HepG2 (cell line): ENCODE measurements around the gene TFDP1. TPM values are rescaled to one million over a fixed set of nuclear protein-coding genes. Genes with fewer than 3 reads are reported as not detected.
"Not testable (repeated sequence)": the region's sequence is repeated elsewhere in the genome, so short reads cannot be mapped to it uniquely, and the experiment has no call there.

ENCODE experiments used
- ATAC-seq: fragments of 200-7000 bp; cut with Tn5 transposase; 3 replicates; pipeline ENCODE4 v1.9.1; 2020; ENCODE audit warnings: mild to moderate bottlenecking, moderate library complexity
- BruUV-seq: library from RNA; stranded (reverse); fragments of 400-500 nt; replicated peaks from 2 replicates; lab custom pipeline; 2021; lab: Mats Ljungman, UMichigan
- CTCF ChIA-PET: fragments of 300-600 bp; formaldehyde crosslinking; extraction: SDS; loops from one replicate; lab custom pipeline; 2021; ENCODE audit warnings: low total read pairs, inconsistent platforms, low intra/inter-chr PET ratio; lab: Yijun Ruan, JAX
- POLR2A ChIA-PET: fragments of 350-600 bp; sonication (Branson Sonifier 250); formaldehyde crosslinking; loops from one replicate; lab custom pipeline; 2020; ENCODE audit warnings: antibody characterized with exemption, inconsistent platforms; lab: Yijun Ruan, JAX
- DNase-seq: peaks from one replicate; pipeline ENCODE4 v3.0.0-alpha.2; 2015; ENCODE audit warnings: low spot score
- FAIRE-seq: peaks from 3 replicates; lab custom pipeline; 2011; peaks lifted over from hg19 to GRCh38; lab: Jason Lieb, UNC
- H2AFZ ChIP-seq: one replicate; pipeline ENCODE4 v1.6.1; 2011; ENCODE audit warnings: low read length, inconsistent platforms
- H3K27ac ChIP-seq: fragments of 300-600 bp; 3 replicates; pipeline ENCODE4 v1.8.0; 2011; ENCODE audit warnings: mixed run types, mild to moderate bottlenecking, mixed read lengths, low read length, inconsistent platforms; ENCODE audit not compliant: insufficient read depth; ENCODE audit errors: extremely low read length
- H3K27me3 ChIP-seq, 2 experiments: fragments of 200-600 bp in 1 of 2; 2 replicates in 1 of 2; 3 replicates in 1 of 2; pipeline versions ENCODE4 v1.6.0 to v1.8.0; 2011; ENCODE audit warnings: low read length in 2 of 2, mild to moderate bottlenecking in 2 of 2, moderate library complexity in 2 of 2, inconsistent platforms in 1 of 2; ENCODE audit not compliant: insufficient read depth in 2 of 2, control insufficient read depth in 1 of 2
- H3K36me3 ChIP-seq, 2 experiments: fragments of 200-600 bp in 1 of 2; replicated peaks in 1 of 2; 2 replicates in 1 of 2; 3 replicates in 1 of 2; pipeline versions ENCODE4 v1.5.1 to v1.8.0; 2011; ENCODE audit warnings: low read length in 2 of 2, inconsistent platforms in 1 of 2; ENCODE audit not compliant: insufficient read depth in 2 of 2, control insufficient read depth in 1 of 2
- H3K4me1 ChIP-seq: 2 replicates; pipeline ENCODE4 v1.5.1; 2012; ENCODE audit warnings: low read length, inconsistent platforms; ENCODE audit not compliant: insufficient read depth
- H3K4me2 ChIP-seq: 2 replicates; pipeline ENCODE4 v1.6.0; 2011; ENCODE audit warnings: low read depth, low read length, inconsistent platforms
- H3K4me3 ChIP-seq, 3 experiments: fragments of 200-600 bp in 1 of 3; sonication (generic), shearing (Covaris generic) in 1 of 3; replicated peaks in 1 of 3; 2 replicates each; pipeline ENCODE4 v1.5.1; 2011 to 2016; ENCODE audit warnings: low read length in 3 of 3, inconsistent platforms in 2 of 3, low read depth in 2 of 3, mild to moderate bottlenecking in 2 of 3, control low read depth in 1 of 3, mixed read lengths in 1 of 3; ENCODE audit not compliant: insufficient read depth in 1 of 3
- H3K79me2 ChIP-seq: one replicate; pipeline ENCODE4 v1.6.1; 2011; ENCODE audit warnings: low read length, inconsistent platforms; ENCODE audit not compliant: insufficient read depth
- H3K9ac ChIP-seq: 2 replicates; pipeline ENCODE4 v1.6.0; 2011; ENCODE audit warnings: mild to moderate bottlenecking, low read depth, low read length, inconsistent platforms; ENCODE audit not compliant: insufficient read depth
- H3K9me3 ChIP-seq: 2 replicates; pipeline ENCODE4 v1.5.1; 2012; ENCODE audit warnings: mild to moderate bottlenecking, low read length
- H4K20me1 ChIP-seq: 2 replicates; pipeline ENCODE4 v1.6.0; 2011; ENCODE audit warnings: inconsistent platforms, mild to moderate bottlenecking, low read length, moderate library complexity; ENCODE audit not compliant: insufficient read depth
- MXI1 ChIP-seq: IDR thresholded peaks from 3 replicates; pipeline ENCODE4 v1.6.1; 2012; ENCODE audit warnings: low read depth, low read length, inconsistent platforms, borderline replicate concordance
- MYNN ChIP-seq: sonication (generic); formaldehyde crosslinking; IDR thresholded peaks from 2 replicates; pipeline ENCODE4 v1.4.0; 2020; ENCODE audit warnings: mild to moderate bottlenecking, low read depth, missing genetic modification reagents
- SP5 ChIP-seq: IDR thresholded peaks from 2 replicates; pipeline ENCODE4 v1.6.1; 2016; ENCODE audit warnings: low read depth, borderline replicate concordance
- ZNF282 ChIP-seq: fragments of 450-650 bp; IDR thresholded peaks from 2 replicates; pipeline ENCODE4 v1.6.1; 2018; ENCODE audit not compliant: partially characterized antibody
- ZNF331 ChIP-seq: sonication (generic); formaldehyde crosslinking; IDR thresholded peaks from 2 replicates; pipeline ENCODE4 v1.4.0; 2020; ENCODE audit warnings: missing genetic modification reagents
- ZNF510 ChIP-seq: sonication (generic); formaldehyde crosslinking; IDR thresholded peaks from 2 replicates; pipeline ENCODE4 v1.4.0; 2020; ENCODE audit warnings: low read depth, mild to moderate bottlenecking, missing genetic modification reagents
- ZNF674 ChIP-seq: sonication (generic); formaldehyde crosslinking; IDR thresholded peaks from 2 replicates; pipeline ENCODE4 v1.5.0; 2020; ENCODE audit warnings: low read depth, mild to moderate bottlenecking, missing genetic modification reagents
- WGBS: methylation state at CpG from one replicate; pipeline ENCODE4 v1.1.6; 2017; ENCODE audit warnings: low lambda C conversion rate; 5-methylcytosine and 5-hydroxymethylcytosine counted together
- in situ Hi-C: cut with HindIII; loops from 2 replicates; pipeline ENCODE4 v1.10.0; 2017; ENCODE audit warnings: low pct_unique_long_range_greater_than_20kb; ENCODE audit not compliant: extremely low pct_ligation_motif_present
- intact Hi-C: fragments of 100-400 bp; cut with micrococcal nuclease; formaldehyde crosslinking; loops from one replicate; pipeline ENCODE4 v1.10.0; 2022; ENCODE audit not compliant: unreplicated experiment
- polyA plus RNA-seq, 8 experiments: library from polyadenylated mRNA; depleted of rRNA in 3 of 8; stranded (reverse) in 7 of 8; unstranded in 1 of 8; fragments of >200 nt; fragmentation: Illumina TruSeq in 4 of 8; extraction: Trizol in 4 of 8; gene quantifications; 2 replicates each; pipeline versions ENCODE4 v1.2.1 to v1.2.3, GENCODE V29; 2011 to 2016; ENCODE audit warnings: low read depth in 4 of 8, missing spikeins in 1 of 8, mixed read lengths in 1 of 8; ENCODE audit not compliant: insufficient read depth in 1 of 8
- total RNA-seq, 5 experiments: library from RNA; depleted of rRNA; stranded (reverse); fragments of >200 nt; fragmentation: Illumina TruSeq; extraction: Trizol; gene quantifications; 2 replicates each; pipeline ENCODE4 v1.2.3, GENCODE V29; 2016; ENCODE audit warnings: low read depth in 1 of 5
- TF ChIP-seq, protein P1 (sequence below): sonication (generic); formaldehyde crosslinking; IDR thresholded peaks from 2 replicates; pipeline ENCODE4 v1.5.0; 2020; ENCODE audit warnings: mild to moderate bottlenecking, missing genetic modification reagents
- TF ChIP-seq, protein P2 (sequence below): sonication (generic); formaldehyde crosslinking; IDR thresholded peaks from 2 replicates; pipeline ENCODE4 v1.8.0; 2022; ENCODE audit warnings: missing genetic modification reagents, mild to moderate bottlenecking, inconsistent platforms, borderline replicate concordance

Gene TFDP1
- total and polyA plus RNA-seq, 2 of the 13 experiments (the other 11 are each of a cell fraction or from before 2014, with no cell fraction given), result 38.0 to 84.2 TPM

DNA sequence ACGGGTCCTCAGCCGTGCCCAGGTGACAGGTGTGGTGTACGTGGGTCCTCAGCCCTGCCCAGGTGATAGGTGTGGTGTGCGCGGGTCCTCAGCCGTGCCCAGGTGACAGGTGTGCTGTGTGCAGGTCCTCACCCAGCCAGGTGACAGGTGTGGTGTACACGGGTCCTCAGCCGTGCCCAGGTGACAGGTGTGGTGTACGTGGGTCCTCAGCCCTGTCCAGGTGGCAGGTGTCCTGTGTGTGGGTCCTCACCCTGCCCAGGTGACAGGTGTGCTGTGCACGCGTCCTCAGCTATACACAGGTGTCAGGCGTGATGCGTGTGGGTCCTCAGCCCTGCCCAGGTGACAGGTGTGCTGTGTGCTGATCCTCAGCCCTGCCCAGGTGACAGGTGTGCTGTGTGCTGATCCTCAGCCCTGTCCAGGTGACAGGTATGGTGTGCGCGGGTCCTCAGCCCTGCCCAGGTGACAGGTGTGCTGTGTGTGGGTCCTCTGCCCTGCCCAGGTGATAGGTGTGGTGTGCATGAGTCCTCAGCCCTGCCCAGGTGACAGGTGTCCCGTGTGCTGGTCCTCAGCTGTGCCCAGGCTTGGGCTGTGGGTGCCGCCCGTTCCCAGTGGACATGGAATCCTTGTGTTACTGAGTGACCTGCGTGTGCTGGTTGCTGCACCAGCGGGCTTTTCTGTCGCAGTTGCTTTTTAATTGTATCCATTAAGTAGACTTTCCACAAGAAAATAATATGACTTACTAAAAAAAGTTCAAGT is 9.7 kb downstream of the TFDP1 start:
- H3K27ac ChIP-seq, BruUV-seq: not testable (repeated sequence)
- whole genome bisulfite sequencing, result 98% methylated on average over 3 of the region's 21 CpGs

DNA sequence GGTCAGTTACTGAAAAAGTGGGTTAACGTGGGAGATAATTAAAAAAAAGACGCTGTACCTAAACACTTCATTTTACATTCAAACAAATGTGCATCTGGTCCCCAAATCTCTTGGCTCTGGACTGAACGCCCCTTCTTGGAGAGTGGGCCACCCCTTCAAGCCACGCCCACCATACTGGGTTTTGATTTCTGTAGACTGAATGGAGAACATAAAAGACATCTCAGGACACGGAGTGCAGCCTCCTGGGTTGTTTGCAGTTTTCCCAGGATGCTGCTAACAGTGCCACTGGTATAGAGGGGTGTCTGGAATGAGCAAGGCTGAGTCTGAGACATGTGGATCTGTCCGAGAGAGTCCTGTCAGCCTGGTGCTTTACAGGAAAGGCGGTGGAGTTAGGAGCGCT is 10.6 kb downstream of the TFDP1 start:
- Histone ChIP-seq H3K4me2 (no peak overlapping the region), H3K27ac (no peak overlapping the region), H3K79me2 (peaks cover 63% of the 10 kb centered on the region), H3K27me3 (no peaks in the 10 kb centered on the region), H3K4me3 (no peak overlapping the region), H3K9ac (no peak overlapping the region), H2AFZ (no peak overlapping the region), H3K36me3 (peaks cover 14 to 55% of the 10 kb centered on the region in 2 experiments; a peak in 4 of 5 replicates), H4K20me1 (peaks cover 13% of the 10 kb centered on the region; the same call in 1 of the 2 replicates), H3K4me1 (no peaks in the 10 kb centered on the region), H3K9me3 (no peaks in the 10 kb centered on the region)
- ATAC-seq, result no peak
- TF ChIP-seq ZNF331 (CRISPR knock-in tag), result no peak
- no peak for TF ChIP-seq SP5
- no peak for TF ChIP-seq MXI1
- TF ChIP-seq ZNF282, result no peak
- TF ChIP-seq ZNF510, result no peak
- TF ChIP-seq, protein P1, sequence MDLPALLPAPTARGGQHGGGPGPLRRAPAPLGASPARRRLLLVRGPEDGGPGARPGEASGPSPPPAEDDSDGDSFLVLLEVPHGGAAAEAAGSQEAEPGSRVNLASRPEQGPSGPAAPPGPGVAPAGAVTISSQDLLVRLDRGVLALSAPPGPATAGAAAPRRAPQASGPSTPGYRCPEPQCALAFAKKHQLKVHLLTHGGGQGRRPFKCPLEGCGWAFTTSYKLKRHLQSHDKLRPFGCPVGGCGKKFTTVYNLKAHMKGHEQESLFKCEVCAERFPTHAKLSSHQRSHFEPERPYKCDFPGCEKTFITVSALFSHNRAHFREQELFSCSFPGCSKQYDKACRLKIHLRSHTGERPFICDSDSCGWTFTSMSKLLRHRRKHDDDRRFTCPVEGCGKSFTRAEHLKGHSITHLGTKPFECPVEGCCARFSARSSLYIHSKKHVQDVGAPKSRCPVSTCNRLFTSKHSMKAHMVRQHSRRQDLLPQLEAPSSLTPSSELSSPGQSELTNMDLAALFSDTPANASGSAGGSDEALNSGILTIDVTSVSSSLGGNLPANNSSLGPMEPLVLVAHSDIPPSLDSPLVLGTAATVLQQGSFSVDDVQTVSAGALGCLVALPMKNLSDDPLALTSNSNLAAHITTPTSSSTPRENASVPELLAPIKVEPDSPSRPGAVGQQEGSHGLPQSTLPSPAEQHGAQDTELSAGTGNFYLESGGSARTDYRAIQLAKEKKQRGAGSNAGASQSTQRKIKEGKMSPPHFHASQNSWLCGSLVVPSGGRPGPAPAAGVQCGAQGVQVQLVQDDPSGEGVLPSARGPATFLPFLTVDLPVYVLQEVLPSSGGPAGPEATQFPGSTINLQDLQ (CRISPR knock-in tag), result no peak
- no peak for TF ChIP-seq ZNF674 (CRISPR knock-in tag)
- TF ChIP-seq MYNN (CRISPR knock-in tag), result no peak
- TF ChIP-seq, protein P2, sequence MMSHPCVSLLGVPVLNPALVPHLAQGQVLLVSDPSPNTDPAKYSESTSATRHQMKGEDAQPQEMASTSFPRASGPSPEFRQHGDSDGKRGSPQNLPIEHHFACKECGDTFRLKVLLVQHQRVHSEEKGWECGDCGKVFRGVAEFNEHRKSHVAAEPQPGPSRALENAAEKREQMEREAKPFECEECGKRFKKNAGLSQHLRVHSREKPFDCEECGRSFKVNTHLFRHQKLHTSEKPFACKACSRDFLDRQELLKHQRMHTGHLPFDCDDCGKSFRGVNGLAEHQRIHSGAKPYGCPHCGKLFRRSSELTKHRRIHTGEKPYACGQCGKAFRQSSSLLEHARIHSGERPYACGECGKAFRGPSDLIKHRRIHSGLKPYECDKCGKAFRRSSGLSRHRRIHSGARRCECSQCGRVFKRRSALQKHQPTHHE (CRISPR knock-in tag), result no peak
- 97% methylated on average over 8 of the region's 8 CpGs for WGBS
- no peak for FAIRE-seq
- in situ Hi-C loops, result no loop called here
- POLR2A ChIA-PET, result no interaction called here
- CTCF ChIA-PET, result no interaction called here
- intact Hi-C loops, result no loop called here
- no peak for DNase-seq
- BruUV-seq, result no TSS peak

More for the DNA sequence above, 9.7 kb downstream of the TFDP1 start:
- ATAC-seq, CTCF ChIA-PET, H3K9ac ChIP-seq, H2AFZ ChIP-seq, H3K4me3 ChIP-seq, H3K9me3 ChIP-seq, H3K4me1 ChIP-seq, POLR2A ChIA-PET, FAIRE-seq, H3K27me3 ChIP-seq, in situ Hi-C loops, H3K4me2 ChIP-seq, intact Hi-C loops, DNase-seq: not testable (repeated sequence)
- H3K36me3 ChIP-seq, result peaks cover 14 to 54% of the 10 kb centered on the region in 2 experiments; a peak in 4 of 5 replicates
- H4K20me1 ChIP-seq, result peaks cover 15% of the 10 kb centered on the region
- H3K79me2 ChIP-seq, result peaks cover 70% of the 10 kb centered on the region
